T-helper 9 cell (primary cell): Measurements from ENCODE around the gene OR2F1.
"Not testable (repeated sequence)": the region's sequence is repeated elsewhere in the genome, so short reads cannot be mapped to it uniquely, and the experiment has no call there.

Experiments used
- DNase-seq: peaks from one replicate; pipeline ENCODE4 v3.0.0-alpha.2; 2020

OR2F1 gene

GRCh38 chr7:144010061-144010460 is 55.4 kb downstream of the OR2F1 start:
- DNase-seq = not testable (repeated sequence)

GRCh38 chr7:144010821-144011220 is 56.2 kb downstream of the OR2F1 start:
- not testable (repeated sequence) for DNase-seq

- no peak for DNase-seq
Measured at GRCh38 chr7:144011458-144012230, 57.0 kb downstream of the OR2F1 start.
